ENCODE data around the gene CD300LF. TPM values are rescaled to one million over a fixed set of nuclear protein-coding genes. Genes with fewer than 3 reads are reported as not detected.

Gene CD300LF
- total RNA-seq, 1 experiment from 2014 or later = not detected

- H3K27ac ChIP-seq = no peak overlapping the region
- no peak overlapping the region for H3K4me3 ChIP-seq
- no peaks in the 10 kb centered on the region for H3K27me3 ChIP-seq (replicated peaks)
- H3K9me3 ChIP-seq (replicated peaks) = peaks cover 4% of the 10 kb centered on the region; the same call in 1 of the 2 replicates
- peaks cover 10% of the 10 kb centered on the region for H3K36me3 ChIP-seq
- peaks cover 29% of the 10 kb centered on the region for H3K4me1 ChIP-seq (replicated peaks)
- no peak for DNase-seq (ENCODE audit: low read depth in 1 of 2, low spot score in 2 of 2)
Measured at GRCh38 chr17:74752415-74752814, 39.7 kb upstream of the CD300LF start.

- Histone ChIP-seq H3K9me3 (replicated peaks) (peaks cover 4% of the 10 kb centered on the region; the same call in 1 of the 2 replicates), H3K4me3 (peak overlapping the region; percentile 79), H3K4me1 (replicated peaks) (peaks cover 33% of the 10 kb centered on the region), H3K36me3 (peaks cover 10% of the 10 kb centered on the region), H3K27me3 (replicated peaks) (no peaks in the 10 kb centered on the region), H3K27ac (no peak overlapping the region)
- no peak for DNase-seq (ENCODE audit: low read depth in 1 of 2, low spot score in 2 of 2)
Measured at GRCh38 chr17:74750327-74751069, 37.8 kb upstream of the CD300LF start.

GRCh38 chr17:74750039-74750326 is 37.3 kb upstream of the CD300LF start:
- H3K36me3 ChIP-seq = peaks cover 10% of the 10 kb centered on the region
- peak overlapping the region; percentile 79 for H3K4me3 ChIP-seq
- DNase-seq (ENCODE audit: low read depth in 1 of 2, low spot score in 2 of 2) = no peak
- no peaks in the 10 kb centered on the region for H3K27me3 ChIP-seq (replicated peaks)
- peaks cover 4% of the 10 kb centered on the region; the same call in 1 of the 2 replicates for H3K9me3 ChIP-seq (replicated peaks)
- H3K27ac ChIP-seq = no peak overlapping the region
- H3K4me1 ChIP-seq (replicated peaks) = peaks cover 33% of the 10 kb centered on the region

GRCh38 chr17:74749279-74750038 is 36.7 kb upstream of the CD300LF start:
- Histone ChIP-seq H3K27me3 (replicated peaks) (no peaks in the 10 kb centered on the region), H3K4me3 (peak overlapping the region; percentile 79), H3K27ac (no peak overlapping the region), H3K9me3 (replicated peaks) (peaks cover 4% of the 10 kb centered on the region; the same call in 1 of the 2 replicates), H3K4me1 (replicated peaks) (peaks cover 38% of the 10 kb centered on the region), H3K36me3 (peaks cover 10% of the 10 kb centered on the region)
- DNase-seq (ENCODE audit: low read depth in 1 of 2, low spot score in 2 of 2) = peak in 1 of 2 experiments; percentile 55

DNA sequence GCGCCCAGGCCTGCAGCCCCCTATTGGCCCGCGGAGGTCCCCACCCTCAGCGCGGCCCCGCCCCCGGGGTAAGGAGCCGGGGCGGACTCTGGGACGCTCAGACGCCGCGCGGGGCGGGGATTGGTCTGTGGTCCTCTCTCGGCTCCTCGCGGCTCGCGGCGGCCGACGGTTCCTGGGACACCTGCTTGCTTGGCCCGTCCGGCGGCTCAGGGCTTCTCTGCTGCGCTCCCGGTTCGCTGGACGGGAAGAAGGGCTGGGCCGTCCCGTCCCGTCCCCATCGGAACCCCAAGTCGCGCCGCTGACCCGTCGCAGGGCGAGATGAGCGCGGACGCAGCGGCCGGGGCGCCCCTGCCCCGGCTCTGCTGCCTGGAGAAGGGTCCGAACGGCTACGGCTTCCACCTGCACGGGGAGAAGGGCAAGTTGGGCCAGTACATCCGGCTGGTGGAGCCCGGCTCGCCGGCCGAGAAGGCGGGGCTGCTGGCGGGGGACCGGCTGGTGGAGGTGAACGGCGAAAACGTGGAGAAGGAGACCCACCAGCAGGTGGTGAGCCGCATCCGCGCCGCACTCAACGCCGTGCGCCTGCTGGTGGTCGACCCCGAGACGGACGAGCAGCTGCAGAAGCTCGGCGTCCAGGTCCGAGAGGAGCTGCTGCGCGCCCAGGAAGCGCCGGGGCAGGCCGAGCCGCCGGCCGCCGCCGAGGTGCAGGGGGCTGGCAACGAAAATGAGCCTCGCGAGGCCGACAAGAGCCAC is 36.0 kb upstream of the CD300LF start, which contains the start of gene NHERF1:
Gene NHERF1, plus strand, starts transcription at position 100 of the 750 bp plus-strand sequence. Its CDS starts 219 bp downstream, at position 319.
- H3K4me3 ChIP-seq = peak within 1 kb of the TSS; percentile 79
- peaks cover 41% of the 10 kb centered on the region for H3K4me1 ChIP-seq (replicated peaks)
- H3K9me3 ChIP-seq (replicated peaks) = peaks cover 4% of the 10 kb centered on the region; the same call in 1 of the 2 replicates
- DNase-seq (ENCODE audit: low read depth in 1 of 2, low spot score in 2 of 2) = peak; percentile 91 to 96
- no peak within 1 kb of the TSS for H3K27ac ChIP-seq
- no peaks in the 10 kb centered on the region for H3K27me3 ChIP-seq (replicated peaks)
- H3K36me3 ChIP-seq = peaks cover 10% of the 10 kb centered on the region

DNA sequence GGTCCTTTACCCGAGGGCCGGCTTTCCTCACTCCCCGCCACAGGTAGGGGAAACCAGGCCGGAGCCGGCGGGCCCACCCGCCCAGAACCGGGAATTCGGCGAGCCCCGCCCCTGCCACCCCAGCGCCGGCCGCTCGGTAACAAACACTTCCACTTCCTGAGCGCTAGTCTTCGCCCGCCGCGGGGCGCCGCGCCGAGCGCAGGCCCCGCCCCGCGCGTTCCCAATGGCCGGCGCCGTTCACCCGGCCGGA is 35.5 kb upstream of the CD300LF start:
- DNase-seq (ENCODE audit: low read depth in 1 of 2, low spot score in 2 of 2) = no peak
- peak overlapping the region; percentile 79 for H3K4me3 ChIP-seq
- peaks cover 44% of the 10 kb centered on the region for H3K4me1 ChIP-seq (replicated peaks)
- peaks cover 4% of the 10 kb centered on the region; the same call in 1 of the 2 replicates for H3K9me3 ChIP-seq (replicated peaks)
- no peak overlapping the region for H3K27ac ChIP-seq
- H3K36me3 ChIP-seq = peaks cover 10% of the 10 kb centered on the region
- no peaks in the 10 kb centered on the region for H3K27me3 ChIP-seq (replicated peaks)

DNA sequence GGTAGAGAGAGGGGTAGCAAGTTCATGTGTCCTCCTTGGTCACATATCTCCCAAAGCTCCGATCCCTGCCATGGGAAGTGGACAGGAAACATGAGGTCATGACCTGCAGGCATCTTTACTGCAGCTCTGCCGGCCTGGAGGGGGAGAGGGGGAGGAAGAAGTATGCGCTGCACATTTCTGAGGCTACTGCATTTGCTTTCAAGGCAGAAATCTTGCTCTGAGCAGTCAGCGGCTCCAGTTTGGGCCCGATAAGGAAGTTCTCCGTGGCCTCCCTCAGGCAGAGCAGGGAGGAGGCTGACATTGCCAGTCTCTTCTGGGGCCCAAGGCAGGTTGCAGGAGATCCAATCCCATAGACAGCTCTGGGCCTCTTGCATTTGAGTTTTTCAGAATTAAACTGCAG is 34.2 kb upstream of the CD300LF start:
- H3K4me3 ChIP-seq = no peak overlapping the region
- H3K9me3 ChIP-seq (replicated peaks) = peaks cover 4% of the 10 kb centered on the region; the same call in 1 of the 2 replicates
- peaks cover 10% of the 10 kb centered on the region for H3K36me3 ChIP-seq
- no peaks in the 10 kb centered on the region for H3K27me3 ChIP-seq (replicated peaks)
- peak in 1 of 2 experiments; percentile 47 for DNase-seq (ENCODE audit: low read depth in 1 of 2, low spot score in 2 of 2)
- H3K4me1 ChIP-seq (replicated peaks) = peaks cover 57% of the 10 kb centered on the region
- no peak overlapping the region for H3K27ac ChIP-seq

DNA sequence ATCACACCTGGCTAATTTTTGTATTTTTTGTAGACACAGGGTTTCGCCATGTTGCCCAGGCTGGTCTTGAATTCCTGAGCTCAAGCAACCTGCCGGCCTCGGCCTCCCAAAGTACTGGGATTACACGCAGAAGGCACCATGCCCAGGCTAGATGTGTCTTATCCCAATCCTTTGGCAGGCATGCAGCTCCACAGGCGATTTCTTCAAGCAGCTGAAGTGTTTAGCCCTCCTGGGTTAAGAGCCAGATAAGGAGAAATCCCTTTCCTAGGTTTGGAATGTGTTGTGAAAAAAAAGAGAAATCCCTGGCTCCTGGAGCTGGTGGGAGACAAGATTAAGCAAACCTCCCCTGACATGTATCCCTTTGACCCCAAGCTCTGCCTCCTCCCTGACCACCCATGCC is 33.7 kb upstream of the CD300LF start:
- Histone ChIP-seq H3K27me3 (replicated peaks) (no peaks in the 10 kb centered on the region), H3K4me3 (no peak overlapping the region), H3K9me3 (replicated peaks) (peaks cover 4% of the 10 kb centered on the region; the same call in 1 of the 2 replicates), H3K27ac (no peak overlapping the region), H3K36me3 (peaks cover 10% of the 10 kb centered on the region), H3K4me1 (replicated peaks) (peaks cover 61% of the 10 kb centered on the region)
- no peak for DNase-seq (ENCODE audit: low read depth in 1 of 2, low spot score in 2 of 2)

GRCh38 chr17:74745548-74746177 is 32.9 kb upstream of the CD300LF start:
- no peak overlapping the region for H3K4me3 ChIP-seq
- peaks cover 4% of the 10 kb centered on the region; the same call in 1 of the 2 replicates for H3K9me3 ChIP-seq (replicated peaks)
- no peaks in the 10 kb centered on the region for H3K27me3 ChIP-seq (replicated peaks)
- peaks cover 61% of the 10 kb centered on the region for H3K4me1 ChIP-seq (replicated peaks)
- peaks cover 10% of the 10 kb centered on the region for H3K36me3 ChIP-seq
- DNase-seq (ENCODE audit: low read depth in 1 of 2, low spot score in 2 of 2) = peak in 1 of 2 experiments; percentile 39
- no peak overlapping the region for H3K27ac ChIP-seq

- Histone ChIP-seq H3K4me1 (replicated peaks) (peaks cover 56% of the 10 kb centered on the region), H3K4me3 (no peak overlapping the region), H3K36me3 (peaks cover 10% of the 10 kb centered on the region), H3K9me3 (replicated peaks) (peaks cover 4% of the 10 kb centered on the region; the same call in 1 of the 2 replicates), H3K27me3 (replicated peaks) (no peaks in the 10 kb centered on the region), H3K27ac (no peak overlapping the region)
- peak; percentile 83 to 89 for DNase-seq (ENCODE audit: low read depth in 1 of 2, low spot score in 2 of 2)
Measured at GRCh38 chr17:74744714-74745547, 32.2 kb upstream of the CD300LF start.

- Histone ChIP-seq H3K27me3 (replicated peaks) (no peaks in the 10 kb centered on the region), H3K4me3 (no peak overlapping the region), H3K4me1 (replicated peaks) (peaks cover 51% of the 10 kb centered on the region), H3K27ac (no peak overlapping the region), H3K9me3 (replicated peaks) (peaks cover 4% of the 10 kb centered on the region; the same call in 1 of the 2 replicates), H3K36me3 (peaks cover 9% of the 10 kb centered on the region)
- peak in 1 of 2 experiments; percentile 39 for DNase-seq (ENCODE audit: low read depth in 1 of 2, low spot score in 2 of 2)
Measured at GRCh38 chr17:74744349-74744713, 31.6 kb upstream of the CD300LF start.

DNA sequence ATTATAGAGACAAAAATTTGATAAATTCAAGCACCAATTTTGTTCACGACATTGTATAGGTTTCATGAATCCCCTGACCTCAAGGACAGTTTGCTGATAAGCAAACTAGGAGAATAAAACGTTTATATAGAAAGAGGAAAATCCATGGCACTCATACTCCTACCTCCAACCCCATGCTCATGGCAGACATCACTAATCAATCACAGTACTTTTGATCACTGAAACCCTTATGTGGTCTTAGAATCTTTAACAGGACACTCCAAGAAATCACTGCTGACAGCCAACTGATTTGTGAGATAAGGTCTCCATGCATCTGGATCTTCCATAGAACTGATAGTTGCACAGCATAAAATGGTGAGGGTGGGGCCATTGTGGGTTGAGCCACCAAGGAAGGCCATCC is 31.0 kb upstream of the CD300LF start:
- no peak for DNase-seq (ENCODE audit: low read depth in 1 of 2, low spot score in 2 of 2)
- no peak overlapping the region for H3K27ac ChIP-seq
- no peak overlapping the region for H3K4me3 ChIP-seq
- peaks cover 51% of the 10 kb centered on the region for H3K4me1 ChIP-seq (replicated peaks)
- H3K9me3 ChIP-seq (replicated peaks) = peaks cover 2% of the 10 kb centered on the region; the same call in 1 of the 2 replicates
- H3K36me3 ChIP-seq = peaks cover 3% of the 10 kb centered on the region
- H3K27me3 ChIP-seq (replicated peaks) = no peaks in the 10 kb centered on the region
